HCT116 (cell line): ENCODE results near the gene EIPR1. TPM values are rescaled to one million over a fixed set of nuclear protein-coding genes. Genes with fewer than 3 reads are reported as not detected.

Experiments used
- ATAC-seq: fragments of 200-7000 bp; cut with Tn5 transposase; 2 replicates; pipeline ENCODE4 v1.9.1; 2020; ENCODE audit warnings: mild to moderate bottlenecking, moderate library complexity
- BruUV-seq: library from RNA; stranded (reverse); fragments of 400-500 nt; replicated peaks from 2 replicates; lab custom pipeline; 2021; lab: Mats Ljungman, UMichigan
- CTCF ChIA-PET: fragments of 300-600 bp; sonication (Branson Sonifier 250); formaldehyde crosslinking; loops from one replicate; lab custom pipeline; 2021; ENCODE audit warnings: antibody characterized with exemption; lab: Charles Lee
- POLR2A ChIA-PET: fragments of 300-600, 350-600 bp; sonication (Branson Sonifier 250); formaldehyde crosslinking; loops from one replicate; lab custom pipeline; 2021; ENCODE audit warnings: antibody characterized with exemption; lab: Charles Lee
- RAD21 ChIA-PET, 2 experiments: fragments of 300-600 bp; sonication (Branson Sonifier 250); formaldehyde crosslinking; loops; one replicate each; lab custom pipeline; 2023; ENCODE audit warnings: low total read pairs in 2 of 2; ENCODE audit not compliant: uncharacterized antibody in 2 of 2, unreplicated experiment in 2 of 2, low non-redundant PET in 1 of 2; lab: Charles Lee
- DNase-seq: peaks from one replicate; pipeline ENCODE4 v3.0.0-alpha.2; 2010; ENCODE audit warnings: low read depth, low spot score
- H2AFZ ChIP-seq: fragments of 200-600 bp; shearing (Covaris generic), sonication (generic); 2 replicates; pipeline ENCODE4 v1.6.1; 2017; ENCODE audit warnings: low read depth, mixed run types, mixed read lengths, antibody characterized with exemption, low read length; ENCODE audit not compliant: poor library complexity, severe bottlenecking
- H3K27ac ChIP-seq: 2 replicates; pipeline ENCODE4 v1.5.1; 2012; ENCODE audit warnings: low read depth, low read length
- H3K27me3 ChIP-seq: fragments of 200-600 bp; sonication (generic); 2 replicates; pipeline ENCODE4 v1.6.1; 2016; ENCODE audit warnings: mixed run types, low read length, mixed read lengths; ENCODE audit not compliant: insufficient read depth
- H3K36me3 ChIP-seq, 2 experiments: fragments of 200-500 bp in 1 of 2; fragments of 200-600 bp in 1 of 2; sonication (Bioruptor generic) in 1 of 2; sonication (generic) in 1 of 2; 2 replicates each; pipeline versions ENCODE4 v1.5.1 to v1.6.1; 2014 to 2016; ENCODE audit warnings: low read length in 2 of 2, inconsistent platforms in 1 of 2, mixed read lengths in 1 of 2, mixed run types in 1 of 2; ENCODE audit not compliant: insufficient read depth in 2 of 2, control insufficient read depth in 1 of 2
- H3K4me1 ChIP-seq, 2 experiments: fragments of 200-600 bp in 1 of 2; sonication (generic) in 1 of 2; 2 replicates each; pipeline versions ENCODE4 v1.5.1 to v1.6.1; 2012 to 2017; ENCODE audit warnings: low read length in 2 of 2, inconsistent platforms in 1 of 2, mild to moderate bottlenecking in 1 of 2, mixed read lengths in 1 of 2, mixed run types in 1 of 2, moderate library complexity in 1 of 2; ENCODE audit not compliant: insufficient read depth in 2 of 2, control insufficient read depth in 1 of 2
- H3K4me2 ChIP-seq: fragments of 200-600 bp; sonication (generic); 2 replicates; pipeline ENCODE4 v1.6.1; 2017; ENCODE audit warnings: mixed run types, low read length, mixed read lengths
- H3K4me3 ChIP-seq, 2 experiments: fragments of 200-600 bp in 1 of 2; sonication (generic) in 1 of 2; replicated peaks in 1 of 2; 2 replicates each; pipeline ENCODE4 v1.5.1; 2011 to 2016; ENCODE audit warnings: low read length in 2 of 2, control low read depth in 1 of 2, low read depth in 1 of 2, mild to moderate bottlenecking in 1 of 2, mixed read lengths in 1 of 2, mixed run types in 1 of 2
- H3K79me2 ChIP-seq: fragments of 200-600 bp; sonication (generic); 2 replicates; pipeline ENCODE4 v1.6.1; 2017; ENCODE audit warnings: mild to moderate bottlenecking, mixed run types, low read length, moderate library complexity, mixed read lengths; ENCODE audit not compliant: insufficient read depth
- H3K9ac ChIP-seq: fragments of 200-600 bp; sonication (generic); 2 replicates; pipeline ENCODE4 v1.6.1; 2016; ENCODE audit warnings: low read length, mixed read lengths
- H3K9me2 ChIP-seq: fragments of 200-600 bp; sonication (generic), shearing (Covaris generic); 2 replicates; pipeline ENCODE4 v1.6.1; 2017; ENCODE audit warnings: mixed run types, mild to moderate bottlenecking, moderate library complexity; ENCODE audit not compliant: insufficient read depth
- H3K9me3 ChIP-seq, 2 experiments: fragments of 200-500 bp in 1 of 2; fragments of 200-600 bp in 1 of 2; sonication (Bioruptor generic) in 1 of 2; sonication (generic) in 1 of 2; 2 replicates each; pipeline ENCODE4 v1.6.1; 2014 to 2017; ENCODE audit warnings: low read length in 2 of 2, mixed read lengths in 2 of 2, inconsistent platforms in 1 of 2, low read depth in 1 of 2, mild to moderate bottlenecking in 1 of 2, mixed run types in 1 of 2, moderate library complexity in 1 of 2; ENCODE audit not compliant: control insufficient read depth in 1 of 2, insufficient read depth in 1 of 2
- H4K20me1 ChIP-seq: fragments of 200-600 bp; sonication (generic), shearing (Covaris generic); 2 replicates; pipeline ENCODE4 v1.6.1; 2017; ENCODE audit warnings: mixed run types, mild to moderate bottlenecking, moderate library complexity; ENCODE audit not compliant: insufficient read depth
- CBX3 ChIP-seq: IDR thresholded peaks from 2 replicates; pipeline ENCODE4 v1.6.1; 2012; ENCODE audit warnings: low read depth
- CEBPB ChIP-seq: IDR thresholded peaks from 2 replicates; pipeline ENCODE4 v1.6.1; 2012; ENCODE audit warnings: low read depth
- CTCF ChIP-seq, 3 experiments: fragments of 200-600 bp in 1 of 3; sonication (generic) in 1 of 3; IDR thresholded peaks in 2 of 3; conservative IDR thresholded peaks in 1 of 3; 2 replicates each; pipeline ENCODE4 v1.5.1; 2012 to 2017; ENCODE audit warnings: low read depth in 2 of 3, low read length in 2 of 3, antibody characterized with exemption in 1 of 3, borderline replicate concordance in 1 of 3, control low read depth in 1 of 3, mild to moderate bottlenecking in 1 of 3, mixed read lengths in 1 of 3, mixed run types in 1 of 3, moderate library complexity in 1 of 3; ENCODE audit not compliant: insufficient read depth in 1 of 3
- EGR1 ChIP-seq: IDR thresholded peaks from 2 replicates; pipeline ENCODE4 v1.6.1; 2012; ENCODE audit warnings: low read depth
- EZH2 ChIP-seq: fragments of 200-600 bp; sonication (generic); IDR thresholded peaks from 2 replicates; pipeline ENCODE4 v1.6.1; 2017; ENCODE audit warnings: antibody characterized with exemption, mixed run types
- FOSL1 ChIP-seq: IDR thresholded peaks from 2 replicates; pipeline ENCODE4 v1.6.1; 2012; ENCODE audit warnings: low read depth
- JUND ChIP-seq: IDR thresholded peaks from 2 replicates; pipeline ENCODE4 v1.6.1; 2012
- MAX ChIP-seq: IDR thresholded peaks from 2 replicates; pipeline ENCODE4 v1.6.1; 2012
- POLR2AphosphoS5 ChIP-seq: IDR thresholded peaks from 2 replicates; pipeline ENCODE4 v1.6.1; 2011; ENCODE audit warnings: mild to moderate bottlenecking, low read depth, low read length, moderate library complexity
- RAD21 ChIP-seq: IDR thresholded peaks from 2 replicates; pipeline ENCODE4 v1.6.1; 2012; ENCODE audit warnings: low read depth, mild to moderate bottlenecking
- SIN3A ChIP-seq: IDR thresholded peaks from 2 replicates; pipeline ENCODE4 v1.6.1; 2012; ENCODE audit warnings: low read depth
- SRF ChIP-seq: IDR thresholded peaks from 2 replicates; pipeline ENCODE4 v1.6.1; 2012; ENCODE audit warnings: low read depth
- TCF7L2 ChIP-seq: IDR thresholded peaks from 2 replicates; pipeline ENCODE4 v1.7.0; 2011; ENCODE audit warnings: borderline replicate concordance, inconsistent platforms; ENCODE audit not compliant: insufficient read depth, insufficient read length; ENCODE audit errors: extremely low read depth
- YY1 ChIP-seq: IDR thresholded peaks from 2 replicates; pipeline ENCODE4 v1.6.1; 2011; ENCODE audit warnings: low read length, low read depth, moderate library complexity, mild to moderate bottlenecking; ENCODE audit not compliant: insufficient replicate concordance; ENCODE audit errors: extremely low read depth
- ZFX ChIP-seq: fragments of 450-650 bp; IDR thresholded peaks from 2 replicates; pipeline ENCODE4 v1.6.1; 2017
- ZNF274 ChIP-seq: fragments of 200-500 bp; sonication (Bioruptor generic); IDR thresholded peaks from 2 replicates; pipeline ENCODE4 v1.6.1; 2014; ENCODE audit warnings: mild to moderate bottlenecking, low read depth, low read length, inconsistent platforms
- intact Hi-C: fragments of 100-400 bp; cut with micrococcal nuclease; formaldehyde crosslinking; loops from 2 replicates; pipeline ENCODE4 v1.10.0; 2022
- total RNA-seq: library from RNA; stranded (reverse); gene quantifications from one replicate; pipeline ENCODE4 v1.2.1, GENCODE V29; 2021; ENCODE audit not compliant: unreplicated experiment

EIPR1 gene
- total RNA-seq, 1 experiment from 2014 or later, result 36.9 TPM

- H3K9ac ChIP-seq, result no peak overlapping the region
- no peak overlapping the region for H3K4me3 ChIP-seq
- no peak for TF ChIP-seq CEBPB
- no peak for TF ChIP-seq RAD21
- TF ChIP-seq CBX3, result no peak
- TF ChIP-seq EZH2, result no peak
- no peak for TF ChIP-seq MAX
- TF ChIP-seq SRF, result no peak
- H3K4me2 ChIP-seq, result no peak overlapping the region
- BruUV-seq, result no TSS peak
- H3K9me2 ChIP-seq, result no peaks in the 10 kb centered on the region
- no peaks in the 10 kb centered on the region for H4K20me1 ChIP-seq
- no peak overlapping the region for H3K27ac ChIP-seq
- ChIA-PET POLR2A (no interaction called here), CTCF (no interaction called here), RAD21 (no interaction called here)
- no peaks in the 10 kb centered on the region for H3K27me3 ChIP-seq
- H3K4me1 ChIP-seq, result no peaks in the 10 kb centered on the region
- ATAC-seq (no peak), DNase-seq (no peak)
- H3K79me2 ChIP-seq, result no peaks in the 10 kb centered on the region
- intact Hi-C loops, result no loop called here
- no peaks in the 10 kb centered on the region for H3K9me3 ChIP-seq
- peaks cover 2 to 9% of the 10 kb centered on the region in 2 experiments; a peak in 2 of 4 replicates for H3K36me3 ChIP-seq
- no peak overlapping the region for H2AFZ ChIP-seq
Observed at GRCh38 chr2:3192281-3192818, 185.3 kb downstream of the EIPR1 start.

GRCh38 chr2:3189961-3190360, 187.7 kb downstream of the EIPR1 start:
- H3K4me2 ChIP-seq, result no peak overlapping the region
- H3K27me3 ChIP-seq, result no peaks in the 10 kb centered on the region
- no peaks in the 10 kb centered on the region for H3K9me2 ChIP-seq
- POLR2A ChIA-PET, result no interaction called here
- intact Hi-C loops, result no loop called here
- no peaks in the 10 kb centered on the region for H3K79me2 ChIP-seq
- H3K4me3 ChIP-seq, result no peak overlapping the region
- peaks cover 0 to 9% of the 10 kb centered on the region in 2 experiments; a peak in 1 of 4 replicates for H3K36me3 ChIP-seq
- H4K20me1 ChIP-seq, result no peaks in the 10 kb centered on the region
- no peaks in the 10 kb centered on the region for H3K4me1 ChIP-seq
- no peak for TF ChIP-seq SIN3A
- TF ChIP-seq JUND, result no peak
- TF ChIP-seq CEBPB, result no peak
- TF ChIP-seq POLR2AphosphoS5, result no peak
- no peak for TF ChIP-seq ZNF274
- no peak for TF ChIP-seq ZFX
- TF ChIP-seq TCF7L2, result no peak
- TF ChIP-seq FOSL1, result no peak
- TF ChIP-seq EGR1, result no peak
- TF ChIP-seq EZH2, result no peak
- TF ChIP-seq CTCF (IDR thresholded peaks at IDR 0.05 in 2 of 3, conservative IDR thresholded peaks at IDR 0.05 in 1 of 3; ENCODE audit: borderline replicate concordance in 1 of 3, insufficient read depth in 1 of 3, low read depth in 2 of 3, low read length in 2 of 3), result no peak
- TF ChIP-seq YY1, result no peak
- no peak for TF ChIP-seq RAD21
- H3K27ac ChIP-seq, result no peak overlapping the region
- RAD21 ChIA-PET, result no interaction called here
- ATAC-seq, result no peak
- no peak overlapping the region for H3K9ac ChIP-seq
- CTCF ChIA-PET, result no interaction called here
- H3K9me3 ChIP-seq, result no peaks in the 10 kb centered on the region
- DNase-seq, result no peak
- no TSS peak for BruUV-seq
- no peak overlapping the region for H2AFZ ChIP-seq
